Islet of Langerhans (tissue), 1 donor: ENCODE measurements around the gene MMADHC.

Source experiments
- FAIRE-seq: peaks from one replicate; lab custom pipeline; 2011; peaks lifted over from hg19 to GRCh38; lab: Jason Lieb, UNC

MMADHC gene

GRCh38 chr2:149587220-149587949 lies at the start of gene MMADHC:
Gene MMADHC, minus strand, starts transcription at chr2:149587775. Its CDS starts 678 bp downstream, at chr2:149587097.
- no peak for FAIRE-seq

DNA sequence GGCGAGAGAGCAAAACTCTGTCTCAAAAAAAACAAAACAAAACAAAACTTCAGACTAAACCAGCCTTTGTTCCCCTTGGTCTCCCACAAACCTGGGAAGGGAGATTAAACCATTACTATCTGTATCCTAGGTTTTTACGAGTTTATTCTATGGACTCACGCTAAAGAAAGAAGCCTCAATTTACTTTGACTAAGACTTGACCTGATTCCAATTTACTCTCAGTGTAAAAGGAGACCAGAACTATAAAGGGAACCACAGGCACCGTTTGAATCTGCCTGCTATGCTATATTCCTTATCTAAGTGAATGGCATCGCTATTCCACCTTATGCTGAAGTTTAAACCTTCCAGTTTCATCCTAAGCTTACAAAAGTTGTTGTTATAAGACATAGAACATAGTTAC lies 46.5 kb upstream of the MMADHC start:
- no peak for FAIRE-seq

DNA sequence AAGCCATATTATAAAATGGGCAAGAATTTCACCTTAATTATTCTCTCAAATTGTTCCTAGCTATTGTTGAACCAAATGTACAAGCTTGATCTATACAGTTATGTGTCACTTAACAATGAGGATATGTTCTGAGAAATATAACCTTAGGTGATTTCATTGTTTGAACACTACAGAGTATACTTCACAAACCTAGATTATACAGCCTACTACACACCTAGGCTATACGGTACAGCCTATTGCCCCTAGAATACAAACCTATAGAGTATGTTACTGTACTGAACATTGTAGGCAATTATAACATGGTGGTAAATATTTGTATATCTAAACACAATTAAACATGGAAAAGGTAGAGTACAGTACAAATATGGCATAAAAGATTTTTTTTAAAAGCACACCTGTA lies 42.9 kb upstream of the MMADHC start:
- FAIRE-seq, result no peak

GRCh38 chr2:149629026-149629425 lies 41.5 kb upstream of the MMADHC start:
- no peak for FAIRE-seq

DNA sequence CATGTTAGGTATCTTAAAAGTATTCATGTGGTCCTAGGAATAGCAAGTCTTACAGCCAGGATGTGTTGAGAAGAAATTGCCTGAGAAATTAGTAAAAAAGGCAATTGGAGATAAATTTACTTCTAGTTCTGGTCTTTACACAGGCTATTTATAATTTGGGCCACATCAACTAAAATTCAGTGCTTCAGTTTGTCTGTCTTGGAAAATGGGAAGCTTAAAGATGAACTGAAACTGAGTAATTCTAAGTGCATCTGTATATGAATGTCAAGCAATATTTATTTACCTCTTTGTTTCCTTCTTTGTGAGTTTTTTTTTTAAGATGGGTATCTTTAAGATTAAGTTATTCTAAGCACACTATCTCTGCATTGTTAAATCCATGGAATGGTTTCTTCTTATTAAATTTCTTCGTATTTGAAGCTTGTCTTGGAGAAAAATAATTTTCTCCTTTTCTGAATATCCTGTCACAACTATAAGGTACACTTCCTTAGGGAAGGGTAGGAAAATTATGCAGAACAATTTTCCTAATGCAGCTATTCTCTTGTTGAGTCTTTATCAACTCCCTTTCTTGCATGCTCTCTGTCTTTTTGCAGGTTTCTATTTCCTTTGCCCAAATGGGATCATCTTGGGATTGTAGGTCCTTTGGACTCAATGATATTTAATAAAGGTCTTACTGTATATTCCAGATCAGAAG lies 39.7 kb upstream of the MMADHC start:
- FAIRE-seq, result no peak

GRCh38 chr2:149625671-149626070 lies 38.1 kb upstream of the MMADHC start:
- no peak for FAIRE-seq

DNA sequence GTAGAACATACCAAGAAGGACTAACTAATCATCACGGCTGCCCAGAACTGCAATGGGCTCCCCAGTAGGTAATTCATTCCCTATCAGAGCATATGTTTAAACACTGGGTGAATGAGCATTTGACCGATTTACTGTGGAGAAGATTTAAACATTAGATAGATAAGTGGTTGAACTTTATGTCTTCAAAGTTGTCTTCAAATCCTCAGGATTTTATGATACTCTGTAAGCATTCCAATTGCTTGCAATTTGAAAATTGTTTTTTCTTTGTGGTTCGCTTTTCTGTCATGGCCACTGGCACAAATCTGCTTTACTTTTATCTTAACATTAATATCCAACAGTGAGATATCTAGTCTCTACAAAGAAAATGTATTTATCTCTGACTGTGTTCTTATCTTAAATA lies 37.7 kb upstream of the MMADHC start:
- no peak for FAIRE-seq

DNA sequence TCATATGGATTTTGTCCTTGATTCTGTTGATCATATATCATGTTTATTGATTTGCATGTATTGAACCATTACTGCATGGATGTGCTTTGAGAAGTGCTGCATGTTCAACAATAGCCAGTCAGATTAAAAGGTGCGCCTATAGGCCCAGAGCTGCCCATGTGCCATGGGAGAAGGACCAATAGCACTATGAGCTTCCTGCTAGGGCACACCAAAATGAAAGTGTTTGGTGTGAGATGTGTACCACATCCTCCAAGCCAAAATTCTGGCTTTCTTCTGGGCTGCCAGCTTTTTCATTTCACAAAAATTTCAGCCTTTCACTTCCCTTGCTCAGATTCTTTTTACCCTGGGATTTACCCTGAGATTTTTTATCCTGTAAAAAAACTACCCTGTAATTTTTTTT lies 34.8 kb upstream of the MMADHC start:
- no peak for FAIRE-seq

DNA sequence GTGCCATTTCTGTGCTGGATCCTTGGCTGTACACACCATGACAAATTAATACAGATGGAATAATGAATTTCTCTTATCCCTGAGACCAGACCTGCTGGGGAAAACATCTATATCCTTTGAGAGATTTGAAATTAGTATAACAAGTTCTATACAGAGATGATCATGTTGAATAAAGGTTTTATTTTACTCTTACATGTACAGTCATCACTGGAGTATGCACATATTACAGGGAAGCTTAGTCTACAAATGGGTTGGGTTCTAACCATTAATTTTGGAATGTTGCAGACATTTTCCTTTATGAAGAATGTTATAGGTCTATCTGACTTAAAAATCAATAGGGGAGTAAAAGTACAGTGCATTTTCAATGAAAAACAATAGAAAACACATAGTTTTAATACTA lies 29.9 kb upstream of the MMADHC start:
- no peak for FAIRE-seq

- no peak for FAIRE-seq
Observed at GRCh38 chr2:149616681-149617456, 29.3 kb upstream of the MMADHC start.

DNA sequence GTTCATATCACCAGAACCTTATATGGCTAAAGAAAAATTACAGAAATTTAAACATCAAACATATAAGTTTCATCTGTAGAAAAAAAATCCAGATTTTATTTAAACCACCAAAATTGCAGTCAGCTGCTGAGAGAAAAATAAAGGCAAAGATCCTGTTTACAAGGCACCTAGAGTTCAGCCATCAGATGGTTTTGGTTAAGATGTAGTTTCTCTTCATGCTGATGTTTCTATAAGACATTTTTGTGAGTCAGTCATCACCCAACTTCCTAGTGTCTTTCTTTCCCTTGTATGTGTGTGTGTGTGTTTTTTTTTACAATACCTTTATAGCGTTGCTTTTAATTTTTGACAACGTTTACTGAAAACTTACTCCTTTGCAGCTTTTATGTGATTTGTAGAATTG lies 26.1 kb upstream of the MMADHC start:
- no peak for FAIRE-seq

DNA sequence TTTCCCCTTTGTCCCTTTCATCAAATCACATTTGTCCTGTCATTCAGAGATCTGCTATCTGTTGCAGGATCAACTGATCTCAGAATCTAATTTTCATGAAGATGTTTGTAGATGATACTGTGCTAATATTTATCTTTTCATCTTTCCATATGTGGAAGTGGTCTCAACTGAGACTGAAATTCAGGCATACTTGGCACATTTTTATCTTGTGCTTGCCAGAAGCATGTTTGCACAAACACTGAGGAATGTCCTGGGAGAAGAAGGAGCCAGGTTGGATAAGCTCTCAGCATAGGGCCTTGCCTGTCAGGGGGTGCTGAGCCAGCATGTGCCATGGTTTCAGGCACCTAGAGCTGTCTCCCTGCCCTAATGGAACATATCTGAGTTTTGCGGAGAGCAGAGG lies 24.5 kb upstream of the MMADHC start:
- FAIRE-seq, result no peak

- no peak for FAIRE-seq
Observed at GRCh38 chr2:149611100-149611820, 23.7 kb upstream of the MMADHC start.

DNA sequence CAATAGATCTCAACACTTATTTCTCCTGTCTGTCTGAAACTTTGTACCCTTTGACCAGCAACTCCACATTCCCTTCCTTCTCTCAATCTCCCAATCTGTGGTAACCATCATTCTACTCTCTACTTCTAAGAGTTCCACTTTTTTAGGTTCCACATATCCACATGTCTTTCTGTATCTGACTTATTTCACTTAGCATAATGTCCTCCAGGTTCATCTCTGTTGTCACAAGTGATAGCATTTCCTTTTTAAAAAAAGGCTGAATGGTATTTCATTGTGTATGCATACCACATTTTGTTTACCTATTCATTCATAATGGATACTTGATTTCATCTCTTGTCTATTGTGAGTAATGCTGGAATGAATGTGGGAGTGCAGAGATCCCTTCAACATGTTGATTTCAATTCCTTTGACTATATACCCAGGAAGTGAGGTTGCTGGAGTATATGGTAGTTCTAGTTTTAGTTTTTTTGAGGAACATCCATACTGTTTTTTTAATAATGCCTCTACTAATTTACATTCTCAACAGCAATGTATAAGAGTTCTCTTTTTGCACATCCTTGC lies 18.8 kb upstream of the MMADHC start:
- FAIRE-seq, result no peak

- FAIRE-seq, result no peak
Observed at GRCh38 chr2:149603248-149603647, 15.7 kb upstream of the MMADHC start.

DNA sequence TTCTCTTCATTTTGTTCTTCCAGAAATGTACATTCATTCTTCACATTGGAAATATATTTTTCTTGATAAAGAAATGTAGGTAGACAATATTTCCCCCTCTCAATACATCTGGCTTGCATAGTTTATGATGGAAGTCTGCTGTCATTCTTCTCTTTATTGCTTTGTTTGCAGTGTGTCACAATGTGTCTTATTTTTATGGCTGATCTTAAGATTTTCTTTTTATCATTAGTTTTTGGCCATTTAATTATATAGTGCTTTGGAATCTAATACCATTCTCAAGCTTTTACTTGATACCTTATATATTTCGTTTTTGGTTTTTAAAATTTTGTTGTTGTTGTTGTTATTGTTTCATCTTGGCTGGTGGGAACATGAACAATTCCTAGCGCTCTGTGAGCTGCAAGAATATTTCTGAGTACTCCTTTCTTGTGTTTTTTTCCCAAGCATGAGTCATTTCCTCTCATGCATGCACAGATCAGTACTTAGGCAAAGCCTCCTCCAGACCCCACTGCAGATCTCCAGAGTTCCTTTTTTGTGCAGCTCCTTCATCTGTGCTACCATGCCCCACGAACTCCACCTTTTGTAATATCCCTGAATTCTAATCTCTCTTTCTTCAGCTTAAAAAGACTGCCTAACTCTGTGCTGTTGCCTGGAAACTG lies 13.7 kb upstream of the MMADHC start:
- FAIRE-seq, result no peak

GRCh38 chr2:149597668-149598326 lies 10.2 kb upstream of the MMADHC start:
- peak; percentile 83 for FAIRE-seq

- FAIRE-seq, result no peak
Observed at GRCh38 chr2:149597050-149597667, 9.6 kb upstream of the MMADHC start.

GRCh38 chr2:149596471-149596870 lies 8.9 kb upstream of the MMADHC start:
- no peak for FAIRE-seq

DNA sequence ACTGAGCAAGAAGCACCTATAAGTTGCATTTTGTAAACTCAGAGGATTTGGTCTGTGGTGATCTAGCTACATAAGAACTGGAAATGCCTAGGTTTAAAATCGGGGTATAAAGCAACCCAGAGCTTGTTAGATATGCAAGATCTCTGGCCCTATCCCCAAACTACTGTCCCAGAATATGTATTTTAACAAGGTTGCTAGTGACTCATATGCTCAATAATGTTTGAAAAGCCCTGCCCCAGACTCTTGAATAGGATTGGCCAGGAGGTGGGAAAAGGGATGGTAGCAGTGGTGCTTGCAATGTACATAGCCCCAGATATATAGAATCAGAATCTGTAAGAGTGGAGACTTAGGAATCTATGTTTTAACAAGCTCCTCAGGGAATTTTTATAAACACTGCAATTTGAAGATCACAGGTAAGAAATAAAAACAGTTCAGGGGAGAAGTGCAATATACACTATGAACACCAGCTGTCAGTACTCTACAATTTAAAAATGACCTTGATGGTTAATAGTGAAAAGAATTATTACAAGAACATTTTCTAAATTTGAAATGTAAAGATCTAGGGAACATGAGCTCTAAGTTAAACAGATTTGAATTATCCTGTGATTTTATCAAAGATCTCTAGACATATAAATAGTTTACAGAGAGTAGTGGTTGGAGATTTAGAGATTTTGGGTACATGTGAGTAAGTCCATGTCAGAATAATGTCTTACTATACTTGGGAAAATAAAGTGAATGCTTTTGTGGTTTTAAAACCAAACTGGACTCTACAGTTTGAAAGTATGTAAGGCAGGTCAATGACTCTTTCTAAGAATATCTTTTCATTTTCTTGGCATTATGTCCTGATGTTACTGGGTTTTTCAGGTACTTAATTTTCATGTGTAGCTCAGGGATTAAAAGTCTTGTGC lies 7.7 kb upstream of the MMADHC start:
- FAIRE-seq, result no peak
